A673 (cell line): Measurements from ENCODE around the gene HCCS. TPM values are rescaled to one million over a fixed set of nuclear protein-coding genes. Genes with fewer than 3 reads are reported as not detected.
A peak's percentile ranks its signal among the peaks of the same experiment; 100 is the strongest.

Source experiments
- BruUV-seq: library from RNA; stranded (reverse); fragments of 400-500 nt; replicated peaks from 2 replicates; lab custom pipeline; 2021; lab: Mats Ljungman, UMichigan
- CTCF ChIA-PET: fragments of 300-600 bp; sonication (Branson Sonifier 250); formaldehyde crosslinking; loops from one replicate; lab custom pipeline; 2022; ENCODE audit warnings: antibody characterized with exemption; lab: Charles Lee
- POLR2A ChIA-PET: fragments of 300-600 bp; sonication (Branson Sonifier 250); formaldehyde crosslinking; loops from one replicate; lab custom pipeline; 2022; ENCODE audit warnings: antibody characterized with exemption; ENCODE audit not compliant: low non-redundant PET; lab: Charles Lee
- DNase-seq: peaks from one replicate; pipeline ENCODE4 v3.0.0-alpha.2; 2015; ENCODE audit warnings: low spot score
- H3K27ac ChIP-seq: fragments of 200-600 bp; sonication (generic); 2 replicates; pipeline ENCODE4 v1.5.1; 2016; ENCODE audit warnings: mixed run types, low read depth, mild to moderate bottlenecking, mixed read lengths, antibody characterized with exemption, low read length; ENCODE audit not compliant: poor library complexity, severe bottlenecking
- H3K27me3 ChIP-seq: fragments of 200-600 bp; sonication (generic); replicated peaks from 2 replicates; pipeline ENCODE4 v1.6.1; 2017; ENCODE audit warnings: mixed run types, low read depth, mild to moderate bottlenecking, mixed read lengths, antibody characterized with exemption, low read length; ENCODE audit not compliant: insufficient read depth, poor library complexity
- H3K36me3 ChIP-seq: fragments of 200-600 bp; sonication (generic); 2 replicates; pipeline ENCODE4 v1.6.1; 2016; ENCODE audit warnings: mixed run types, mild to moderate bottlenecking, mixed read lengths, antibody characterized with exemption, low read length; ENCODE audit not compliant: insufficient read depth, poor library complexity, severe bottlenecking
- H3K4me1 ChIP-seq: fragments of 200-600 bp; sonication (generic); 2 replicates; pipeline ENCODE4 v1.6.1; 2017; ENCODE audit warnings: mixed run types, mild to moderate bottlenecking, mixed read lengths, antibody characterized with exemption, low read length; ENCODE audit not compliant: insufficient read depth, poor library complexity, severe bottlenecking
- H3K4me3 ChIP-seq: fragments of 200-600 bp; sonication (generic); 2 replicates; pipeline ENCODE4 v1.5.1; 2016; ENCODE audit warnings: low read depth, mixed run types, mild to moderate bottlenecking, mixed read lengths, low read length; ENCODE audit not compliant: poor library complexity, severe bottlenecking
- H3K9me3 ChIP-seq: fragments of 200-600 bp; sonication (generic); 2 replicates; pipeline ENCODE4 v1.6.1; 2016; ENCODE audit warnings: mixed run types, low read depth, mild to moderate bottlenecking, mixed read lengths, antibody characterized with exemption, low read length; ENCODE audit not compliant: poor library complexity, severe bottlenecking
- CTCF ChIP-seq: fragments of 300-800, 200-600 bp; sonication (generic); conservative IDR thresholded peaks from 2 replicates; pipeline ENCODE4 v1.5.1; 2017; ENCODE audit warnings: low read depth, mild to moderate bottlenecking, antibody characterized with exemption, low read length, moderate library complexity, mixed read lengths
- EZH2 ChIP-seq: fragments of 200-600 bp; sonication (generic); IDR thresholded peaks from 2 replicates; pipeline ENCODE4 v1.6.1; 2017; ENCODE audit warnings: borderline replicate concordance, low read depth, mild to moderate bottlenecking, mixed read lengths, antibody characterized with exemption, low read length; ENCODE audit not compliant: poor library complexity, severe bottlenecking
- intact Hi-C: fragments of 100-400 bp; cut with micrococcal nuclease; formaldehyde crosslinking; loops from one replicate; pipeline ENCODE4 v1.10.0; 2022; ENCODE audit not compliant: unreplicated experiment
- total RNA-seq: library from RNA; stranded (reverse); gene quantifications from 2 replicates; pipeline ENCODE4 v1.2.3, GENCODE V29; 2021

Gene HCCS
- total RNA-seq, 1 experiment from 2014 or later, result 51.2 TPM

- intact Hi-C loops, result loop anchor here (1.0 to 10.0 kb wide), 2 partner anchors 413 to 948 kb away; no protein-coding TSS in a partner anchor
- H3K4me1 ChIP-seq, result no peaks in the 10 kb centered on the region
- no TSS peak for BruUV-seq
- DNase-seq, result peak; percentile 49
- ChIA-PET POLR2A (no interaction called here), CTCF (interaction anchor here (0.7 to 2.1 kb wide), 2 partner anchors 947 to 965 kb away, joined by 5 to 8 read pairs; no protein-coding TSS in a partner anchor)
- H3K27ac ChIP-seq, result no peak overlapping the region
- no peak overlapping the region for H3K4me3 ChIP-seq
- no peaks in the 10 kb centered on the region for H3K27me3 ChIP-seq
- TF ChIP-seq EZH2, result no peak
- peak; percentile 79 for TF ChIP-seq CTCF
- H3K36me3 ChIP-seq, result no peaks in the 10 kb centered on the region
- H3K9me3 ChIP-seq, result no peaks in the 10 kb centered on the region
These were observed 26.5 kb downstream of the HCCS start for GRCh38 chrX:11137543-11138139.

GRCh38 chrX:11138498-11139390, 27.6 kb downstream of the HCCS start:
- no TSS peak for BruUV-seq
- Histone ChIP-seq H3K4me3 (no peak overlapping the region), H3K9me3 (no peaks in the 10 kb centered on the region), H3K36me3 (no peaks in the 10 kb centered on the region), H3K4me1 (no peaks in the 10 kb centered on the region), H3K27ac (no peak overlapping the region), H3K27me3 (no peaks in the 10 kb centered on the region)
- ChIA-PET POLR2A (no interaction called here), CTCF (no interaction called here)
- TF ChIP-seq CTCF (no peak), EZH2 (no peak)
- no peak for DNase-seq
- intact Hi-C loops, result loop anchor here (10.0 kb wide), 1 partner anchor 414 kb away; no protein-coding TSS in a partner anchor

DNA sequence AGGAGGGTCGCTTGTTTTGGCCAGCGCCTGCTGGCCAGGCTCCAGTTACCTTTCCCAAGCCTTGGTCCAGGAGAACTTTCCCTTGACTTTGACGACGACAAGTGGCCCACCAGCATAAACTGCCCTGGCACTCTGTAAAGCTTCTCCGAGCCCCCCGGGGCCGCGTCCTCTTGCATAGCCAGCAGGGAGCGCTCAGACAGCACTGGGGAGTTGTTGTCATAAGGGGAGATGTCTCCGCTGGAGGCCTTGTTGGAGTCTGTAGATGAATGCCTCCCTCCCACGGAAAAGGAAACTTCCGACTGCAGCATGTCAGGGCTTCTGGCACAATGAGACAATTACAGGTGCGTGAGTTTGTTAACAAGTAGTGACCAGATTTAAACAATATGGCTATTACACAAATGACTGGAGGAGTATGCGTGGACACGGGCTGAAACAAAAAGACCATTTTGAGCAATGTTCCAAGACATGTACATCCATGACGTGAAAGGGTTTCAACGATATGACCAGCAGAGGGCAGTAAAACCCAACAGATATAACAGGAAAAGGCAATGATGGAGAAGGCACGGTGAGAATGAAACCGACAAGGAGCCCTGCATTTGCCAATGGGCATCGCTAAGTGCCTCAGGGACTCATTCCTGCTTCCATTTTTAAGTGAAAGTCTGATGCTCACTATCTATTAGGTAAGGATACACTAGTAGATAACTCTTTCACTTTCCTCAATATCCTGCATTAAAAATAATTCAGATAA, 33.0 kb downstream of the HCCS start:
- no TSS peak for BruUV-seq
- Histone ChIP-seq H3K27ac (no peak overlapping the region), H3K4me3 (no peak overlapping the region), H3K27me3 (no peaks in the 10 kb centered on the region), H3K9me3 (no peaks in the 10 kb centered on the region), H3K36me3 (no peaks in the 10 kb centered on the region), H3K4me1 (no peaks in the 10 kb centered on the region)
- TF ChIP-seq CTCF (peak; percentile 75), EZH2 (no peak)
- ChIA-PET POLR2A (no interaction called here), CTCF (no interaction called here)
- peak; percentile 86 for DNase-seq
- intact Hi-C loops, result loop anchor here (2.0 to 5.0 kb wide), 4 partner anchors 238 to 628 kb away; no protein-coding TSS in a partner anchor
